Muscle layer of colon (tissue), 2 donors: ENCODE data around the gene MIGA1.

Source experiments
- H3K27ac ChIP-seq: one replicate; pipeline ENCODE4 v1.7.0; 2013; ENCODE audit warnings: low read depth, mild to moderate bottlenecking, low read length, moderate library complexity
- H3K27me3 ChIP-seq, 2 donors: one replicate each; pipeline ENCODE4 v1.7.0; 2013; ENCODE audit warnings: low read length in 2 of 2, mild to moderate bottlenecking in 2 of 2; ENCODE audit not compliant: insufficient read depth in 2 of 2, control insufficient read depth in 1 of 2
- H3K36me3 ChIP-seq: one replicate; pipeline ENCODE4 v1.7.0; 2013; ENCODE audit warnings: mild to moderate bottlenecking, low read length; ENCODE audit not compliant: insufficient read depth
- H3K4me1 ChIP-seq: one replicate; pipeline ENCODE4 v1.7.0; 2013; ENCODE audit warnings: mild to moderate bottlenecking, low read length; ENCODE audit not compliant: insufficient read depth
- H3K4me3 ChIP-seq, 2 donors: one replicate each; pipeline ENCODE4 v1.7.0; 2013; ENCODE audit warnings: low read length in 2 of 2, low read depth in 1 of 2, mild to moderate bottlenecking in 1 of 2, moderate library complexity in 1 of 2
- H3K9ac ChIP-seq: one replicate; pipeline ENCODE4 v1.7.0; 2013; ENCODE audit warnings: low read length
- H3K9me3 ChIP-seq: one replicate; pipeline ENCODE4 v1.7.0; 2013; ENCODE audit warnings: mild to moderate bottlenecking, low read length
- donor health status: abdominal sarcoma.
- donor health status: Adenocarcinoma of cecum.

Gene MIGA1

DNA sequence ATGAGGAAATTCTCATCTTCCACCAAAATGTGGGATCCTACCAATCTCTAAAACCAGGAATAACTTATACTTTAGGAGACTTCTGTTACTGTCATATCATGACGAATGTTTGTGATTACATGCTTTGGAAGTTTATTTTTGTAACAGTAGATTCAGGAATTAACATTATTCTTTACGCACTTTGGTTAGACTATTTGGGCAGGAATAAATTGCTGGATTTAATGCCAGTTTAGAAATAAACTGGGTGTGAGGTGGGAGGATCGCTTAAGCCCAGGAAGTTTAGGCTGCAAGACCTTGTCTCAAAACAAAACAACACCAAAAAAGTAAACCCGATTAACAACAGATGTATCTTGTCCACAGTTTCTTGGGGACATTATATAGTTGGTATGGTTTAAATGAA, 52.1 kb downstream of the MIGA1 start:
- Histone ChIP-seq H3K4me1 (peaks cover 44% of the 10 kb centered on the region), H3K9me3 (no peaks in the 10 kb centered on the region), H3K36me3 (no peaks in the 10 kb centered on the region), H3K27ac (no peak overlapping the region), H3K9ac (no peak overlapping the region), H3K27me3 (no peaks in the 10 kb centered on the region), H3K4me3 (no peak overlapping the region)

DNA sequence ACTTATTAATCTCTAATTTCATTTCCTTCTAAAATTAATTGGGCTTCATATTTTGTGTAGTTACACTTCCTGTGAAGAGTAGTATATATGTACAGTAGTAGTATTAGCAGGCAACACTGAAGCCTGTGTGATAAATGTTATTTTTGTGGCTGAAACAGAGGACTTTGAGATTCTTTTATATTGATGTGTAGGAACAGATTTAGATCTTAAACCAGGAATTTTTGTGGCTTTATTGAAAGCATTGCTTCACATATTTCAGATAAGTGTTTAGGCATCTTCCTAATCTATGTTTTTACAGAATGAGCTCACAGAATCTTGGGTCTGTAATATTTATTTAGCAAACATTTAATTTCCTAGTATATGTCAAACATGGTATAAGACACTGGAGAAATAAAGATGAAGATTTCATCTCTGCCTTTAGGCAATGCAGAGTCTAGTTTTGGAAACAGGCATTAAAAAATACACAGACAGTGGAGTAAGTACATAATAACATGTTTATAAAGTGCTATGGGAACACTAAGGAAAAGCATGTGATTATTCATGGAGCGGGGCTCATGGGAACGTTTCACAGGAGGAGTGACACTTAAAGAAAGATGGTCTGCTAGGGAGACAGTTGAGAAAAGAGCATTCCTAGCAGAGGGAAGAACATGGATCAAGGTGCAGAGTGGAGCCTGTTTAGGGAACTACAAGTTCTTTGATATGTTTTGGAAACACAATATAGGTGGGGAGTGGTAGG, 52.7 kb downstream of the MIGA1 start:
- Histone ChIP-seq H3K9ac (no peak overlapping the region), H3K27ac (peak overlapping the region; percentile 62), H3K4me1 (peaks cover 44% of the 10 kb centered on the region), H3K4me3 (no peak overlapping the region), H3K9me3 (no peaks in the 10 kb centered on the region), H3K36me3 (no peaks in the 10 kb centered on the region), H3K27me3 (no peaks in the 10 kb centered on the region)

DNA sequence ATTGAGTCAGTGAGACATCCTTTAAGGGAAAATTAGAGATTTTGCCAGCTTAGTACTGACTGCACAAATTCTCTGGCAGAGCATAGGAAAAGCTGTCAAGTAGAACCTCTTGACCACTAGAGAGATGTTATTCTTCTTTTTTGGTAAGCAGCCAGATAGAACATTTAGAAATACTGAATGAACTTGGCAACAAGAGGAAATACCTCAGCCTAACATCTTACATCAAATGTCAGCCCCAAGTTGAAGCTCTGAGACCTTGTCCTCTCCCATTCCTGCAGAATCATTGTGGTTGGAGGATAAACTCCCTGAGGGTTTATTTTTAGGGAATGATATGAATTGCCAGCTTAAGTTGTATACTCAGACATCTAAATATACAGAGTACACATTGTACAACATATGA, 53.5 kb downstream of the MIGA1 start:
- Histone ChIP-seq H3K36me3 (no peaks in the 10 kb centered on the region), H3K9me3 (no peaks in the 10 kb centered on the region), H3K27ac (peak overlapping the region; percentile 62), H3K27me3 (no peaks in the 10 kb centered on the region), H3K4me1 (peaks cover 52% of the 10 kb centered on the region), H3K4me3 (no peak overlapping the region), H3K9ac (no peak overlapping the region)

DNA sequence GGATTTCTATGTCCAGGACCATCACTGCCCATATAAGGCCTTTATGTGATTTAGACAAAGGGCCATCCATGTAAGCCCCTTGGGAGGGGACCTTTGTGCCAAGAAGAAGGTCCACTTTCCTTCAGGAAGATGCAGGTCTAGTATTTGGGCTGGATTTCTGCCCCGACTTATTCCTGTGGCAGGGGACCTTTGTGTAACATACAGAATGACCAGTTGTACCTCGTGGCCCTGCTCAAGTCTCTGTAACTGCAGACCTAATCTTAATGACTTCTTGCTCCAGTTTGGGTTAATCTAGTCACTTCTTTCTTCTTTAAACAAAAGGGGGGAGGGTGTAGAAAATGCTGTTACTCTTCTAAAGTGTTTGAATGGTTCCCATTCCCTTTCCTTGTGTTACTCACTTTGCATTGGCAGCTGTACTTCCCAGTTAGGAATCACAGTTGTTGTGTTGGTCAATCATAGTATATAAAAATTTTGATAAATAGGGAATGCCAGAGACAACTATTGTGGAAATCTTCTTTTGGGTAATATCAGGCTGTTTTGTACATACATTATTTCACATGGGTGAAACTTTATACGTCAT, 54.2 kb downstream of the MIGA1 start:
- H3K27ac ChIP-seq, result peak overlapping the region; percentile 62
- peaks cover 53% of the 10 kb centered on the region for H3K4me1 ChIP-seq
- no peaks in the 10 kb centered on the region for H3K36me3 ChIP-seq
- H3K4me3 ChIP-seq, result no peak overlapping the region
- no peak overlapping the region for H3K9ac ChIP-seq
- no peaks in the 10 kb centered on the region for H3K9me3 ChIP-seq
- H3K27me3 ChIP-seq, result no peaks in the 10 kb centered on the region

DNA sequence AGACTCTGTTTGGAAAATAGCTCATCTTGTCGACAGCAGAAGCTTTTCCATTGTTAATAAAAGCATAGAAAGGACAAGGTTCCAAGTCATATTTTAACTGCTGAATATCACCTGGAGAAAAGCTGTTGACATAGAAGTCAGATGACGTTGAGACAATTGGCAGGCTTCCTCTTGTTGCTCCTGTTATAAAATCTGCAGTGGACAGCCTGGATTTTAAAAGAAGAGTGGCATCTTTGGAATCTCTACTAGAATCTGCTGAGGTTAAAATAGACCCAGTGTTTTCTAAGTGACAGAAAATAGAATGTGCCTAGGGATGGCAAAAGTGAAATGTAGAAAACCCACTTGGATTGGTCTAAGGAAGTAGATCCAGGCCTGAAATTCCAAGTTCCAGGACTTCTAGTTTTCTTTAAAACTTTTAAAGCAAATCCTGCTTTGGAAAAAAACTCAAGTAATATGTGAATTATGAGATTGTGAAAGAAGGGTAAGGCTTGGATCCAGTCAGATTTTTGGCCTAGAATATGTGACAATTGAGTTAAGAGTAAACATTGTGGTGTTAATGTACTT, 55.4 kb downstream of the MIGA1 start:
- Histone ChIP-seq H3K4me3 (no peak overlapping the region), H3K27me3 (no peaks in the 10 kb centered on the region), H3K9me3 (no peaks in the 10 kb centered on the region), H3K36me3 (no peaks in the 10 kb centered on the region), H3K9ac (no peak overlapping the region), H3K4me1 (peaks cover 53% of the 10 kb centered on the region), H3K27ac (peak overlapping the region; percentile 62)

DNA sequence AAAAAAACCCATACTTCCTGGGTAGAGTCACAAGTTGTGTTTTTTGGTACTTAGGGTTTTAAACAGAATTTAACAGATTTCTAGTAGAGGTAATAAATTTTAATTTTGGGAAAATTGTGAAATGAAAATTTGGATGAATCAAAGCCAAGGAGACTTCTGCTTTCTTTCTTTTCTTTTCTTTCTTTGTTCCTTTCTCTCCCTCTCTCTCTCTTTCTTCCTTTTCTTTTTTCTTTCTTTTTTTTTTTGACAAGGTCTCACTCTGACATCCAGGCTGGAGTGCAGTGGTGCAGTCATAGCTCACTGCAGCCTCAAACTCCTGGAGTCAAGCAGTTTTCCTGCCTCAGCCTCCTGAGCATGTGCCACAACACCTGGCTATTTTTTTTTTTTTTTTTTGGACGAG, 62.1 kb downstream of the MIGA1 start:
- Histone ChIP-seq H3K9ac (no peak overlapping the region), H3K27ac (no peak overlapping the region), H3K4me1 (peaks cover 15% of the 10 kb centered on the region)

DNA sequence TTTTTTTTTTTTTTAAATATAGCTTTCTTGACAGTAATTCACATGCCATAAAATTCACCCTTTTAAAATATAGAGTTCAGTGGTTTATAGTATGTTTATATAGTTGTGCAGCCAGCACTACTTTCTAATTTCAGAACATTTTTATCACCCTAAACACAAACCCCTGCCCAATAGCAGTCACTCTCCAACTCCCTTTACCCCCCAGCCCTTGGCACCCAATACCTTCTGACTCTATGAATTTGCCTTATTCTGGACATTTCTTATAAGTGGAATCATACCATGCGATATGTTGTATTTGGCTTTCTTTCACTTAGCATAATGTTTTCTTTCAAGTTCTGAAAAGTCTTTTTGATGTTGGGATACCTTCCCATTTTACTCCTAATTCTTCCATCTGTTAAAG, 66.5 kb downstream of the MIGA1 start:
- no peaks in the 10 kb centered on the region for H3K27me3 ChIP-seq
- no peaks in the 10 kb centered on the region for H3K9me3 ChIP-seq
- no peak overlapping the region for H3K9ac ChIP-seq
- H3K27ac ChIP-seq, result no peak overlapping the region
- H3K36me3 ChIP-seq, result peaks cover 5% of the 10 kb centered on the region
- peaks cover 6% of the 10 kb centered on the region for H3K4me1 ChIP-seq
- H3K4me3 ChIP-seq, result no peak overlapping the region

More for the DNA sequence above, 62.1 kb downstream of the MIGA1 start:
- no peak overlapping the region for H3K4me3 ChIP-seq
- no peaks in the 10 kb centered on the region for H3K27me3 ChIP-seq
- H3K36me3 ChIP-seq, result peaks cover 5% of the 10 kb centered on the region
- H3K9me3 ChIP-seq, result no peaks in the 10 kb centered on the region

DNA sequence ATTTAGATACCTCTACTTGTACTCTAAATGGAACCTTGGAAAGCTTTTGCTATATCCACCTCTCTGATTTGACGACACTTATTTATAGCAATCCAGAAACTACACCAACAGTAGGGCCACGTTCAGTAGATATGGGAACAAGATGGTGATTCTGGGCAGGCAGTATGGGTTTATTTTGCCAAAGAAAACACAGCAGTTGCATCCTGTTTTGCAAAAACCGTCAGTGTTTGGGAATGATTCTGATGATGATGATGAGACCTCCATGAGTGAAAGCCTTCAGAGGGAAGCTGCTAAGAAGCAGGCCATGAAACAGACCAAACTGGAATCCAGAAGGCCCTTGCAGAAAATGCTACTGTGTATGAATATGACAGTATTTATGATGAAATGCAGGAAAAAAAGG, 67.5 kb downstream of the MIGA1 start:
- Histone ChIP-seq H3K36me3 (peaks cover 5% of the 10 kb centered on the region), H3K9me3 (no peaks in the 10 kb centered on the region), H3K9ac (no peak overlapping the region), H3K27ac (no peak overlapping the region), H3K27me3 (no peaks in the 10 kb centered on the region), H3K4me1 (peaks cover 6% of the 10 kb centered on the region), H3K4me3 (no peak overlapping the region)

DNA sequence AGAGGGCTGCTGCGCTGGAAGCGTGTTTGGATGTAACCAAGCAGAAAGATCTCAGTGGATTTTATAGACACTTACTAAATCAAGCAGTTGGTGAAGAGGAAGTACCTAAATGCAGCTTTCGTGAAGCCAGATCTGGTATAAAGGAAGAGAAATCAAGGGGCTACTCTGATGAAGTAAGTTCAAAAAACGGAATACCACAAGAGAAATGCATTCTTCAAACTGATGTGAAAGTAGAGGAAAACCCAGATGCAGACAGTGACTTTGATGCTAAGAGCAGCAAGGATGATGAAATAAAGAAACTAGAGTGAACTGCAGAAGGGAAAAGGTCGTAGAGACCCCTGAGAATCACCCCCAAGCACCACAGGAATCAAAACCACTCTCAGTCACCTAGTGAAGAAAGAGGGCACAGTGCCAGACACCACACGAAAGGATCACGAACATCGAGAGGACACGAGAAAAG, 68.2 kb downstream of the MIGA1 start:
- no peak overlapping the region for H3K27ac ChIP-seq
- H3K4me3 ChIP-seq, result no peak overlapping the region
- H3K4me1 ChIP-seq, result peaks cover 6% of the 10 kb centered on the region
- H3K36me3 ChIP-seq, result peaks cover 5% of the 10 kb centered on the region
- H3K9me3 ChIP-seq, result no peaks in the 10 kb centered on the region
- H3K9ac ChIP-seq, result no peak overlapping the region
- H3K27me3 ChIP-seq, result no peaks in the 10 kb centered on the region

DNA sequence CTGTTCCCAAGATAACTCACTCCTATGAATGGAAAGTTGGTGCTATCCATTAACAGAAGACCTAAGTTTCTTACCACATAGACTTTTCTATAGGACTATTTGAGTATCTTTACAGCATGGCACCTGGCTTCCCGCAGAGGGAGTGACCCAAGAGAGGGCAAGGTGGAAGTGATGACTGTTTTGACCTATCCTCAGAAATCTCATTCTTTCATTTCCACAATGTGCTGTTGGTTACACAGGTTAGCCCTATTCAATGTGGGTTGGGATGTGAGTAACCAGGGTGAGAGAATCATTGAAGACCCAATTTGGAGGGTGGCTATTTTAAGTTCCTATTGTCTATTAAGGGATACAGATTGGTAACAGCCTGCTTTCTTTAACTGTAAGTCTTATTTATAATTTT, 70.6 kb downstream of the MIGA1 start:
- peaks cover 6% of the 10 kb centered on the region for H3K4me1 ChIP-seq
- no peak overlapping the region for H3K9ac ChIP-seq
- H3K4me3 ChIP-seq, result no peak overlapping the region
- no peaks in the 10 kb centered on the region for H3K9me3 ChIP-seq
- H3K27me3 ChIP-seq, result no peaks in the 10 kb centered on the region
- H3K27ac ChIP-seq, result no peak overlapping the region
- H3K36me3 ChIP-seq, result no peaks in the 10 kb centered on the region

DNA sequence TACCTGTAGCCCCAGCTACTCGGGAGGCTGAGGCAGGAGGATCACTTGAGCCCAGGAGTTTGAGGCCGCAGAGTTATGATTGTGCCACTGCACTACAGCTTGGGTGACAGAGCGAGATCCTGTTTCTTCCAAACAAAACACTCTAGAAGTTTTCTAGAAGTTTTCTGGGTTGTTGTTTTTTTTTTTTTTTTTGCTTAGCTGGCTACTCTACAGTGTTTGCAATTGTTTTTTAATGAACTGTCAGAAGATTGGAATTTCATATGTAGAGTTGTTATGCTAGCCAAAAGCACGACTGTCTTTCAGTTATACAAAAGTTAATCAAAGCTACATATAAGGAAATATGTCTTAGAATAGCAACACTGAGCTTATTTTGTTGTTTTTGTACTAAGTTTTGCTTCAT, 78.1 kb downstream of the MIGA1 start:
- H3K4me3 ChIP-seq, result no peak overlapping the region
- H3K27ac ChIP-seq, result no peak overlapping the region
- H3K9me3 ChIP-seq, result no peaks in the 10 kb centered on the region
- H3K36me3 ChIP-seq, result no peaks in the 10 kb centered on the region
- H3K4me1 ChIP-seq, result no peaks in the 10 kb centered on the region
- H3K9ac ChIP-seq, result no peak overlapping the region
- no peaks in the 10 kb centered on the region for H3K27me3 ChIP-seq

DNA sequence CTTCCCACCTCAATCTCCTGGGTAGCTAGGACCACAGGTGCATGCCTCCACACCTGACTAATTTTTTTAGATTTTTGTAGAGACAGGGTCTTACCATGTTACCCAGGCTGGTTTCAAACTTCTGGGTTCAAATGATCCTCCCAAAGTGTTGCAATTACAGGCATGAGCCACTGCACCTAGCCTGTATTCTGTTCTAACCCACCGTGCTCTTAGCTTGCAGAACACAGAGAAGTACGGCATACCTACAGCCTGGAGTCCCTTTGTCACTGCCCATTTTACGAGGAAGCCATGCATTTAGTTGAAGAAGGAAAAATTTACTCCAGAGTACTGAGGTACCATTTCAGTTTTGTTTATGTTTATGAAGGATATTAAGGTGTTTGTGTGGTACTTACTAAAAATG, 79.3 kb downstream of the MIGA1 start:
- no peaks in the 10 kb centered on the region for H3K9me3 ChIP-seq
- no peak overlapping the region for H3K4me3 ChIP-seq
- H3K27me3 ChIP-seq, result no peaks in the 10 kb centered on the region
- no peak overlapping the region for H3K27ac ChIP-seq
- peaks cover 5% of the 10 kb centered on the region for H3K36me3 ChIP-seq
- H3K9ac ChIP-seq, result no peak overlapping the region
- H3K4me1 ChIP-seq, result no peaks in the 10 kb centered on the region
